ENCODE measurements around the gene SGMS1.

DNA sequence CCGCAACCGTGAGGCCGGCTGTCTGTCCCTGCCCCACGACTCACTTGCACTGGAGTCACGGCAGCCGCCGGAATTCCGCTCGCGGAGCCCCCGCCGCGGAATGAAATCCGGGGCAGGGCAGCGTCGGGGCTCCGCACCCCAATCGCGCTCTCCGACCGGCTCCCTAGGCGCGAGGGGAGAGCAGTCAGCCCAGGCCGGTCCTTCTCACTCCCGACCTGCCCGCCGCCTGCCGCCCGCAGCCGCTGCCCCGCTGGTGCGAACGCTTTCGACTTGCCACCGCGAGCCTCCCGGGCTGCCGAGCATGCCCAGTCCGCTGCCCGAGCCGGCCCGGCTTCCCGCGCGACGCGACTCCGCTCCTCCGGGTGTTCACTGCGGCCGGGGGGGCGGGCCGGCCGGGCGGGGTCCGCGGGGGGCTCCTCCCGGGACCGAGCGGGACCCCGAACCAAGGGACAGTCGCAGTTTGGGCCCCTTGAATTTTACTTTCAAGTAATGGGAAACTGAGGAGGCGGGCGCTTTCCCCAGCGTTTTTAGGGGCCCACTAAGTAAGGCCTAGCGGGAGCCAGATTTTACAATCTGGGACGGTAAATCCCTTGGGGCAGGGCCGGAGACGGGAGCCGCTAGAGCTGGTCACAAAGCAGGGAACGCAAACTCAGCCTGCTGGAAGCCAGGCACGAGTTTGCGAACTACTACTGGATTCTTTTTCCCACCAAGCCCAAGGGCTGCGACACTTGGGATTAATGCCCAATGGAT is at the start of gene SGMS1:
- TF ChIP-seq YY1 (IDR thresholded peaks at IDR 0.05; ENCODE audit: insufficient read depth, insufficient read length) (no peak), SUZ12 (IDR thresholded peaks at IDR 0.05; ENCODE audit: extremely low read depth, insufficient read depth, insufficient read length) (no peak), ZNF274 (IDR thresholded peaks at IDR 0.05; ENCODE audit: low read depth, low read length) (no peak)

Data from NT2/D1 (cell line).